ENCODE results near the gene KRTCAP3. TPM values are rescaled to one million over a fixed set of nuclear protein-coding genes. Genes with fewer than 3 reads are reported as not detected.

The KRTCAP3 gene
- total and polyA plus RNA-seq, 9 of the 15 experiments (the other 6 are each of a cell fraction or from before 2014, with no cell fraction given): 0.24 to 1.4 (median 0.73) TPM

DNA sequence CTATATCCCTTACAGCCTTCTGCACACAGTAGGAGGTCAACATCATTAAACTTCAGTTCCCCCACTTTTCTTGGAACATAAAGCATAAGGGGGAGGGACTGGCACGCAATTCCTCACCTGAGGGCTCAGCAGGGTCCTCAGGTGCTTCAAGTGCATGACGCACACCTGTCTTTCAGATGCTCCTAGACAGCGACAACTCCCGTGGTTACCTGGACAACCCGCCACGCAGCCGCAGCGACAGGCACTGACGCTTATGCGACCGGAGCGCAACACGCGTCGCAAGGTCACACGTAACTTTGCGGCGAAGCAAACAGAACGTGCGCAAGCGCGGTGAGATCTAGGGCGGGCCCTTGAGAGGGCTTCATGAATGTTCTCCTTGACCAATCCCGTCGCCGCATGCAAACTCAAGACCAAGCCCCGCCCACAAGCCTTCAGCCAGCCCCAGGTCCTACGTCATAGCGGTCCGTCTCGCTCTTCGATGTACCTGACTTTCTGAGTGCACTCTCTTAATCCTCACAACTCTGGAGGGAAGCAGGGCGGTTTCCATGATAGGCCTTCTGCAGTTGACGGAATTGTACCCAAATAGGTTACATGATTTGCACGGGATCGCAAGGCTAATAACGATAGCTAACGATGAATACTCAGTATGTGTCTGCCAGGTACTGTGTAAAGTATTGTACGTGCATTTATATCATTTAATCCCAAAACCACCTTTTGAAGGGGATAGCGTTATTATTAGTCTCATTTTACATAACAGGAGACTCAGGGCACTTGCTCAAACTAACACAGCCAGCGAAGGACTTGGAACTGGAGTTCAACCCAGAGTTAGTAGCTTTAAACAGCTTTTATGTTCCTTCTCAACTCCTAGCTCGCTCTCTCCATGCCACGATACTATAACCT lies 47.6 kb downstream of the KRTCAP3 start, which contains the start of gene IFT172:
IFT172 (minus strand) TSS at position 246 of the 900 bp plus-strand sequence; CDS start at position 156, 90 bp downstream.
- FAIRE-seq (peak; percentile 100), ATAC-seq (peak; percentile 98), DNase-seq (ENCODE audit: extremely low read depth in 1 of 4, low spot score in 3 of 4) (peak; percentile 99 to 100 (median 99))
- H2AFZ ChIP-seq (ENCODE audit: low read depth, low read length): peak within 1 kb of the TSS; percentile 96
- peak within 1 kb of the TSS; percentile 98 for H3K4me2 ChIP-seq (ENCODE audit: insufficient read depth, low read length)
- H3K4me1 ChIP-seq (replicated peaks in 1 of 2; ENCODE audit: control insufficient read depth in 2 of 2, insufficient read depth in 2 of 2, low read length in 2 of 2): peaks cover 6 to 10% of the 10 kb centered on the region in 2 experiments; a peak in 4 of 5 replicates
- H3K36me3 ChIP-seq (ENCODE audit: control insufficient read depth, insufficient read depth, low read length): no peaks in the 10 kb centered on the region
- H3K79me2 ChIP-seq (ENCODE audit: control insufficient read depth, insufficient read depth, low read length): peaks cover 6% of the 10 kb centered on the region; the same call in 2 of the 3 replicates
- H3K4me3 ChIP-seq: peak within 1 kb of the TSS; percentile 52
- no peaks in the 10 kb centered on the region for H3K9me3 ChIP-seq (replicated peaks; ENCODE audit: control insufficient read depth, insufficient read depth, low read depth, low read length)
- peak within 1 kb of the TSS; percentile 73 for H3K27ac ChIP-seq (ENCODE audit: extremely low read depth, low read depth, low read length)
- WGBS (ENCODE audit: insufficient coverage, low coverage, missing lambda C conversion rate): 7% methylated on average over 43 of the region's 43 CpGs
- H3K9me1 ChIP-seq (ENCODE audit: control insufficient read depth, insufficient read depth, low read length): no peaks in the 10 kb centered on the region
- H4K20me1 ChIP-seq (replicated peaks; ENCODE audit: control insufficient read depth, insufficient read depth, low read length): no peaks in the 10 kb centered on the region
- TSS peak; percentile 97 for BruUV-seq (replicated peaks)
- POLR2A ChIA-PET: interaction anchor here (0.7 to 2.6 kb wide), 5 partner anchors 10 to 48 kb away, joined by 3 to 7 read pairs (median 4); no protein-coding TSS in a partner anchor
- intact Hi-C loops (cut with micrococcal nuclease) (loop anchor here (2.0 to 10.0 kb wide), 3 partner anchors 62 to 135 kb away; partner anchors contain the start of genes CCDC121, GPN1 and NRBP1), in situ Hi-C loops (cut with MboI) (no loop called here)
- peak within 1 kb of the TSS; percentile 65 to 82 for H3K9ac ChIP-seq (ENCODE audit: insufficient read depth in 1 of 2, low read depth in 2 of 2, low read length in 2 of 2)
- H3K27me3 ChIP-seq (ENCODE audit: control insufficient read depth in 2 of 2, insufficient read depth in 2 of 2, low read length in 2 of 2): no peaks in the 10 kb centered on the region
- CTCF ChIA-PET (ENCODE audit: low intra/inter-chr PET ratio): interaction anchor here (1.2 kb wide), 1 partner anchor 80 kb away, joined by 4 read pairs; the partner anchor contains the start of gene PPM1G
- TF ChIP-seq ZNF121 (CRISPR knock-in tag; conservative IDR thresholded peaks at IDR 0.05) (no peak), CBX2 (IDR thresholded peaks at IDR 0.05; ENCODE audit: insufficient read depth, low read length, poor library complexity, severe bottlenecking) (no peak), ZNF76 (CRISPR knock-in tag; IDR thresholded peaks at IDR 0.05; ENCODE audit: borderline replicate concordance) (no peak), SPI1 (IDR thresholded peaks at IDR 0.05; ENCODE audit: borderline replicate concordance, low read depth, low read length) (no peak), MAFG (tag; conservative IDR thresholded peaks at IDR 0.05) (no peak), NBN (IDR thresholded peaks at IDR 0.05; ENCODE audit: low read depth) (peak; percentile 63; the same call in 1 of the 2 replicates)
- TF ChIP-seq, protein P1, sequence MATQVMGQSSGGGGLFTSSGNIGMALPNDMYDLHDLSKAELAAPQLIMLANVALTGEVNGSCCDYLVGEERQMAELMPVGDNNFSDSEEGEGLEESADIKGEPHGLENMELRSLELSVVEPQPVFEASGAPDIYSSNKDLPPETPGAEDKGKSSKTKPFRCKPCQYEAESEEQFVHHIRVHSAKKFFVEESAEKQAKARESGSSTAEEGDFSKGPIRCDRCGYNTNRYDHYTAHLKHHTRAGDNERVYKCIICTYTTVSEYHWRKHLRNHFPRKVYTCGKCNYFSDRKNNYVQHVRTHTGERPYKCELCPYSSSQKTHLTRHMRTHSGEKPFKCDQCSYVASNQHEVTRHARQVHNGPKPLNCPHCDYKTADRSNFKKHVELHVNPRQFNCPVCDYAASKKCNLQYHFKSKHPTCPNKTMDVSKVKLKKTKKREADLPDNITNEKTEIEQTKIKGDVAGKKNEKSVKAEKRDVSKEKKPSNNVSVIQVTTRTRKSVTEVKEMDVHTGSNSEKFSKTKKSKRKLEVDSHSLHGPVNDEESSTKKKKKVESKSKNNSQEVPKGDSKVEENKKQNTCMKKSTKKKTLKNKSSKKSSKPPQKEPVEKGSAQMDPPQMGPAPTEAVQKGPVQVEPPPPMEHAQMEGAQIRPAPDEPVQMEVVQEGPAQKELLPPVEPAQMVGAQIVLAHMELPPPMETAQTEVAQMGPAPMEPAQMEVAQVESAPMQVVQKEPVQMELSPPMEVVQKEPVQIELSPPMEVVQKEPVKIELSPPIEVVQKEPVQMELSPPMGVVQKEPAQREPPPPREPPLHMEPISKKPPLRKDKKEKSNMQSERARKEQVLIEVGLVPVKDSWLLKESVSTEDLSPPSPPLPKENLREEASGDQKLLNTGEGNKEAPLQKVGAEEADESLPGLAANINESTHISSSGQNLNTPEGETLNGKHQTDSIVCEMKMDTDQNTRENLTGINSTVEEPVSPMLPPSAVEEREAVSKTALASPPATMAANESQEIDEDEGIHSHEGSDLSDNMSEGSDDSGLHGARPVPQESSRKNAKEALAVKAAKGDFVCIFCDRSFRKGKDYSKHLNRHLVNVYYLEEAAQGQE (IDR thresholded peaks at IDR 0.05; ENCODE audit: borderline replicate concordance): no peak
- TF ChIP-seq, protein P1 (CRISPR knock-in tag; IDR thresholded peaks at IDR 0.05; ENCODE audit: low read depth): no peak
- TF ChIP-seq, protein P2, sequence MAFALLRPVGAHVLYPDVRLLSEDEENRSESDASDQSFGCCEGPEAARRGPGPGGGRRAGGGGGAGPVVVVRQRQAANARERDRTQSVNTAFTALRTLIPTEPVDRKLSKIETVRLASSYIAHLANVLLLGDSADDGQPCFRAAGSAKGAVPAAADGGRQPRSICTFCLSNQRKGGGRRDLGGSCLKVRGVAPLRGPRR (CRISPR knock-in tag; IDR thresholded peaks at IDR 0.05): no peak
